ENCODE results near the gene COL16A1. TPM values are rescaled to one million over a fixed set of nuclear protein-coding genes. Genes with fewer than 3 reads are reported as not detected.

The COL16A1 gene
- total RNA-seq, 1 donor from 2014 or later, result 53.5 TPM

- peaks cover 70% of the 10 kb centered on the region for H3K4me1 Mint-ChIP-seq (ENCODE audit: unreplicated experiment)
- TF ChIP-seq, protein P1, sequence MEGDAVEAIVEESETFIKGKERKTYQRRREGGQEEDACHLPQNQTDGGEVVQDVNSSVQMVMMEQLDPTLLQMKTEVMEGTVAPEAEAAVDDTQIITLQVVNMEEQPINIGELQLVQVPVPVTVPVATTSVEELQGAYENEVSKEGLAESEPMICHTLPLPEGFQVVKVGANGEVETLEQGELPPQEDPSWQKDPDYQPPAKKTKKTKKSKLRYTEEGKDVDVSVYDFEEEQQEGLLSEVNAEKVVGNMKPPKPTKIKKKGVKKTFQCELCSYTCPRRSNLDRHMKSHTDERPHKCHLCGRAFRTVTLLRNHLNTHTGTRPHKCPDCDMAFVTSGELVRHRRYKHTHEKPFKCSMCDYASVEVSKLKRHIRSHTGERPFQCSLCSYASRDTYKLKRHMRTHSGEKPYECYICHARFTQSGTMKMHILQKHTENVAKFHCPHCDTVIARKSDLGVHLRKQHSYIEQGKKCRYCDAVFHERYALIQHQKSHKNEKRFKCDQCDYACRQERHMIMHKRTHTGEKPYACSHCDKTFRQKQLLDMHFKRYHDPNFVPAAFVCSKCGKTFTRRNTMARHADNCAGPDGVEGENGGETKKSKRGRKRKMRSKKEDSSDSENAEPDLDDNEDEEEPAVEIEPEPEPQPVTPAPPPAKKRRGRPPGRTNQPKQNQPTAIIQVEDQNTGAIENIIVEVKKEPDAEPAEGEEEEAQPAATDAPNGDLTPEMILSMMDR (conservative IDR thresholded peaks at IDR 0.05), result no peak
- no peak for DNase-seq (ENCODE audit: extremely low spot score, unreplicated experiment)
- peak overlapping the region; percentile 20 for H3K27ac Mint-ChIP-seq
- no peaks in the 10 kb centered on the region for H3K36me3 Mint-ChIP-seq
- H3K27me3 Mint-ChIP-seq, result peaks cover 30% of the 10 kb centered on the region
- H3K9me3 Mint-ChIP-seq, result no peaks in the 10 kb centered on the region
- peak overlapping the region; percentile 77 for H3K4me3 Mint-ChIP-seq
Observed at GRCh38 chr1:31704271-31705079, 658 bp upstream of the COL16A1 start.

DNA sequence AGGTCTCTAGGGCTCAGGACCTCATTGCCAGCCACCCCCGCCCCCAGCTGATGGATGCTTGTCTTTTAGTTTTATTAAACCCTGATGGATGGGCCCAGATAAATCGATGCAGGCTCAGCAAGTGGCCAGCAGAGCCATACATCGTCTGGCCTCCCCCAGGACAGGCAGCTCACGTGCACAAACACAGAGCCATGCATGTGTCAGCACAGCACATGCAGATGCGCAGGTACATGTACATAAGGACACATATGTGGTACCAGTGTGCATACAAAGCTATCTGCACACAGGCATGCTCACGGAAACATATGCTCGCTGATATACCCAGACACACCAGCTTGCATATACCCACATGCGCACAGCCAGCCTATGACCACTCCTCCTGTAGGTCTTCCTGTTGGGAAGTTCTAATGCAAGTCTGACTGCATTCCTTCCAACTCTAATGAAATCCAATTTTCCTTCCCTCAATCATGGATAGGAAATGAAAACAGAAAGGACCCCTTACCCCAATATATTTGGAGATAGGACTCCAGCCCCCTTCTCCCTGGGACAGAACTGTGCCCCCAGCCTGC is 897 bp downstream of the COL16A1 start:
- Mint-ChIP-seq H3K27me3 (peaks cover 20% of the 10 kb centered on the region), H3K9me3 (no peaks in the 10 kb centered on the region), H3K27ac (no peak overlapping the region), H3K4me3 (peak overlapping the region; percentile 76), H3K36me3 (no peaks in the 10 kb centered on the region), H3K4me1 (ENCODE audit: unreplicated experiment) (peaks cover 65% of the 10 kb centered on the region)
- DNase-seq (ENCODE audit: extremely low spot score, unreplicated experiment), result no peak
- TF ChIP-seq, protein P1 (conservative IDR thresholded peaks at IDR 0.05), result no peak

- peaks cover 20% of the 10 kb centered on the region for H3K27me3 Mint-ChIP-seq
- no peak for DNase-seq (ENCODE audit: extremely low spot score, unreplicated experiment)
- H3K36me3 Mint-ChIP-seq, result no peaks in the 10 kb centered on the region
- peak overlapping the region; percentile 17 for H3K27ac Mint-ChIP-seq
- TF ChIP-seq, protein P1 (conservative IDR thresholded peaks at IDR 0.05), result no peak
- H3K4me3 Mint-ChIP-seq, result peak overlapping the region; percentile 52
- H3K4me1 Mint-ChIP-seq (ENCODE audit: unreplicated experiment), result peaks cover 55% of the 10 kb centered on the region
- H3K9me3 Mint-ChIP-seq, result no peaks in the 10 kb centered on the region
Observed at GRCh38 chr1:31701091-31701736, 2.6 kb downstream of the COL16A1 start.

- H3K4me1 Mint-ChIP-seq (ENCODE audit: unreplicated experiment), result peaks cover 48% of the 10 kb centered on the region
- DNase-seq (ENCODE audit: extremely low spot score, unreplicated experiment), result no peak
- no peaks in the 10 kb centered on the region for H3K9me3 Mint-ChIP-seq
- peak overlapping the region; percentile 17 for H3K27ac Mint-ChIP-seq
- H3K36me3 Mint-ChIP-seq, result no peaks in the 10 kb centered on the region
- H3K27me3 Mint-ChIP-seq, result peaks cover 16% of the 10 kb centered on the region
- peak overlapping the region; percentile 42 for H3K4me3 Mint-ChIP-seq
- TF ChIP-seq, protein P1 (conservative IDR thresholded peaks at IDR 0.05), result no peak
Observed at GRCh38 chr1:31700468-31701090, 3.2 kb downstream of the COL16A1 start.

GRCh38 chr1:31699341-31699891 is 4.4 kb downstream of the COL16A1 start:
- Mint-ChIP-seq H3K27me3 (peaks cover 8% of the 10 kb centered on the region), H3K27ac (no peak overlapping the region), H3K4me3 (no peak overlapping the region), H3K36me3 (no peaks in the 10 kb centered on the region), H3K4me1 (ENCODE audit: unreplicated experiment) (peaks cover 43% of the 10 kb centered on the region), H3K9me3 (no peaks in the 10 kb centered on the region)
- no peak for DNase-seq (ENCODE audit: extremely low spot score, unreplicated experiment)
- TF ChIP-seq, protein P1 (conservative IDR thresholded peaks at IDR 0.05), result no peak
